GM20000 (cell line): ENCODE data around the gene COL15A1.
"Not testable (repeated sequence)": the region's sequence is repeated elsewhere in the genome, so short reads cannot be mapped to it uniquely, and the experiment has no call there.

Source experiments
- DNase-seq: peaks from one replicate; pipeline ENCODE4 v3.0.0; 2012; ENCODE audit warnings: low spot score
- CTCF ChIP-seq: IDR thresholded peaks from 2 replicates; pipeline ENCODE4 v1.5.1; 2012; ENCODE audit warnings: mild to moderate bottlenecking, control low read depth; ENCODE audit errors: extremely low read depth, missing control alignments

Gene COL15A1

GRCh38 chr9:98900725-98901124 is 43.0 kb upstream of the COL15A1 start:
- TF ChIP-seq CTCF: no peak
- no peak for DNase-seq

GRCh38 chr9:98901843-98902242 is 41.9 kb upstream of the COL15A1 start:
- DNase-seq: not testable (repeated sequence)

GRCh38 chr9:98902516-98902915 is 41.2 kb upstream of the COL15A1 start:
- DNase-seq: no peak
- no peak for TF ChIP-seq CTCF

- no peak for DNase-seq
These were observed 40.8 kb upstream of the COL15A1 start for GRCh38 chr9:98902925-98903324.

GRCh38 chr9:98903961-98904411 is 39.7 kb upstream of the COL15A1 start:
- no peak for DNase-seq
- no peak for TF ChIP-seq CTCF

More at GRCh38 chr9:98902925-98903324, 40.8 kb upstream of the COL15A1 start:
- no peak for TF ChIP-seq CTCF

- DNase-seq: no peak
- no peak for TF ChIP-seq CTCF
These were observed 38.7 kb upstream of the COL15A1 start for GRCh38 chr9:98905015-98905414.

GRCh38 chr9:98906273-98907040 is 37.2 kb upstream of the COL15A1 start:
- no peak for DNase-seq
- TF ChIP-seq CTCF: no peak

- TF ChIP-seq CTCF: no peak
- DNase-seq: no peak
These were observed 36.7 kb upstream of the COL15A1 start for GRCh38 chr9:98907055-98907454.
